Hypothalamus (tissue), 51 donors: ENCODE measurements around the gene CMTR2.
"Not testable (repeated sequence)": the region's sequence is repeated elsewhere in the genome, so short reads cannot be mapped to it uniquely, and the experiment has no call there.

Experiments used
- DNase-seq, 51 donors: peaks; one replicate each; lab custom pipeline; 2025; lab: John Stamatoyannopoulos, UW

The CMTR2 gene, protein sequence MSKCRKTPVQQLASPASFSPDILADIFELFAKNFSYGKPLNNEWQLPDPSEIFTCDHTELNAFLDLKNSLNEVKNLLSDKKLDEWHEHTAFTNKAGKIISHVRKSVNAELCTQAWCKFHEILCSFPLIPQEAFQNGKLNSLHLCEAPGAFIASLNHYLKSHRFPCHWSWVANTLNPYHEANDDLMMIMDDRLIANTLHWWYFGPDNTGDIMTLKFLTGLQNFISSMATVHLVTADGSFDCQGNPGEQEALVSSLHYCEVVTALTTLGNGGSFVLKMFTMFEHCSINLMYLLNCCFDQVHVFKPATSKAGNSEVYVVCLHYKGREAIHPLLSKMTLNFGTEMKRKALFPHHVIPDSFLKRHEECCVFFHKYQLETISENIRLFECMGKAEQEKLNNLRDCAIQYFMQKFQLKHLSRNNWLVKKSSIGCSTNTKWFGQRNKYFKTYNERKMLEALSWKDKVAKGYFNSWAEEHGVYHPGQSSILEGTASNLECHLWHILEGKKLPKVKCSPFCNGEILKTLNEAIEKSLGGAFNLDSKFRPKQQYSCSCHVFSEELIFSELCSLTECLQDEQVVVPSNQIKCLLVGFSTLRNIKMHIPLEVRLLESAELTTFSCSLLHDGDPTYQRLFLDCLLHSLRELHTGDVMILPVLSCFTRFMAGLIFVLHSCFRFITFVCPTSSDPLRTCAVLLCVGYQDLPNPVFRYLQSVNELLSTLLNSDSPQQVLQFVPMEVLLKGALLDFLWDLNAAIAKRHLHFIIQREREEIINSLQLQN

DNA sequence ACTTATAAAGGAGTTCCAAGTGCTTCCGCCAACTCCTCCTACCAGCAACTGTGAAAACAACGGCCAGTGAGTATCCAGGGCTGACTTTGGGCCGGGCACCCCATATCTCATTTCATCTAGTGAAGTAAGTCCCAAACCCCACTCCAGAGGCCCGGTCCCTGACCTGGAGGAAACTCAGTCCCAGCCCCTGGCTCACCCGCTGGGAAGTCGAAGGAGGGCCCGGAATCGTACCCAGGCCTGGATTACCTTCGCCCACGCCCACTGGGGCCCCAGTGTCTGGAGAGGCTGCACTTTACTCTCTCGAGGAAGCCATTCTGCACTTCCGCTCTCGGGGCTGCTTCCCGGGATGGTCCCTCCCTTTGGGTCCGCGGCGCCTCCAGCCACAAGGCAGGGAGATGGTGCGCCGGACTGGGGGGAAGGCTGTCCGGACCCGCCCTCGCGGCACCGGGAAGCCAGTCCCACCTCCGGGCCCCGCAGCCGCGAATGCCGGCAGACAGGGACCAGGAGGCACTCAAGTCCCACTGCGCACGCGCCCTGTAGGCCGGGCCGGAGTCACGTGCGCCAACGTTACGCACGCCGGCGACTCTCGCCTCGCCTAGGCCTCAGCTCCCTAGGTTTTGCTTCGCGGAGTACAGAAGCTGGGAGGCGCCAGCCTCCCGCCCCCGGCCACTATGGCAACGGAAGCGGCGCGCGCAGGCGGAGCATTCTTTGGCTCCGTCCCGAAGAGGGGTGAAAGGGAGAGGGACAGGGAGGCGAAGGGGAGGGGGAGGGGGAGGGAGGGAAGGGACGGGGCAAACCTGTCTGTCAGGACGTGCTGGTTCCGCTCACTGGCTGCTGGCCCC, at the start of gene CMTR2:
CMTR2 (minus strand) TSS at position 513 of the 842 bp plus-strand sequence. CDS start 3,482 bp downstream, outside the sequence.
- DNase-seq, result peak; percentile 63 to 95 (median 90)

DNA sequence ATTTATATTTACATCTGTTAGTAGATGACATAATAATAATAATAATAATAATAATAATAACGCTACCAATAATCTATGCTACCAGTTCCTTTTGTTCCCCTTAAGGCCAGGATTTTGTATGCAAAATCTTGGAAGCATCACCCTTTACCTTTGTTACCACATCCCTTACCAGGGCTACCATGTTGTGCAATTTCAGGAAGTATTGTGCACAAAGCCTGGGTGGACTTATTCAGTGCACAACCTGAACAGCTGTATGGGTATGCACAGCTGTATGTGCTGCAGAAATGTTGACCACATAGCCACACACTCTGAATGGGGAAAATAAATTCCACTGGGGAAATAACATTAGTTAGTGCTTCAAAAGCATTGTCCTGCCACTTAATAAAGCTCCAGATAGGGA, 49.4 kb upstream of the CMTR2 start:
- DNase-seq, result no peak

DNA sequence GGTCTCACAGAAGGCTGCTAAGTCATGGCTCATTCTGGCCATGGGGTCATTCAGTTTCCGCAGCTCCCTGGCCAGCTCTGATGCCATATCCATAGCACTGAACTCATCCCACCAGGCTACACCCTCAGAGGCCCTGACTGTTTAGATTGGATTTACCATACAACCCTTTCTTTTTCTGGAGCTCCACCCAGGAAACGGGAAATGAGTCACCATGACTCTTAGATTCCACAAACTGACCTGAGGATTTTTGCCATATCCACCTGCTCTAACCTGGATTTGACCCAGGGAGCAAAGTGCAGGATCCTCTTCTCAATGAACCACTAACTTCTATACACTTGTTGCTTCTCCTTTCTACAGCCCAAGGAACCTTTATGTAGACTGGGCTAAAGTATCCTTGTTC, 49.0 kb upstream of the CMTR2 start:
- no peak for DNase-seq

DNA sequence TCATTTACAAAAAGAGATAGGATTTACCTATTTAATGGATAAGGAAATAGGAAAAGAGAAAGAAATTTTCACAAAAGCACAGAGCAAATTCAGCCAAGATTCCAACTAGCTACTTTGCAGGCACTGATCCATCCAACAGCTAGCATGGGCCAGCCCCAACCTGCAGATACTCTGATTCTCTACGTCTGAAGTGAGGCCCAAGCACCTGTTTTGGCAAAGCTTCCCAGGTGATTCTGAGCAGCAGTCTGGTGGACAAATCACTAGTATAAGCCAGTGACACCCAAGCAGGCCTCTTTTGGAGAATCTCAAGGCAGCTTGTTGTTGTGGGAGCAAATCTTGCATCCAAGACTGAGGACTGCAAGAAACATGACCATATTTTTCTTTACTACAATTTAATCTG, 48.4 kb upstream of the CMTR2 start:
- no peak for DNase-seq

DNA sequence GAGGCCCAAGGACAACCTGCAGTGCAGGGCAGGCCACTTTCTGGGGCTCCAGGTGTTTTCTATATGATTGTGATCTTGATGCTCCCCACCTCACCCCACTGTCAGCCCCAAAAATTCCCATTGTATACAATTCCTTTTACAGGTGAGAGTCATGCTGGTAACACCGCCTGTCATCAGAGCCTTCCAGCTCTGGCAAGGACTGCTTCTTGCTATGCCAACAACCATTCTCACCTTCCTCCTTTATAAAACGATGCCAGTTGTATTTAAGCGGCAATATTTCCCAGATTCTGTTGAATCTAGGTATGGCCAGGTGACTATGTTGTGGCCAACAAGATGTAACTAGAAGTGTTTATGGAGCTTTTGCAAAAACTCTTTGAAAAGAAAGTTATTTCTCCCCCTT, 38.9 kb upstream of the CMTR2 start:
- no peak for DNase-seq

GRCh38 chr16:71327720-71328119, 38.5 kb upstream of the CMTR2 start:
- DNase-seq, result no peak

GRCh38 chr16:71319999-71320398, 30.8 kb upstream of the CMTR2 start:
- no peak for DNase-seq

GRCh38 chr16:71315269-71315668, 26.1 kb upstream of the CMTR2 start:
- DNase-seq, result no peak

GRCh38 chr16:71313591-71313990, 24.4 kb upstream of the CMTR2 start:
- DNase-seq, result not testable (repeated sequence)

- peak in 16 of 51 donors; percentile 1 to 35 (median 8) for DNase-seq
Observed at GRCh38 chr16:71311553-71312158, 22.5 kb upstream of the CMTR2 start.

GRCh38 chr16:71303938-71304337, 14.7 kb upstream of the CMTR2 start:
- no peak for DNase-seq

DNA sequence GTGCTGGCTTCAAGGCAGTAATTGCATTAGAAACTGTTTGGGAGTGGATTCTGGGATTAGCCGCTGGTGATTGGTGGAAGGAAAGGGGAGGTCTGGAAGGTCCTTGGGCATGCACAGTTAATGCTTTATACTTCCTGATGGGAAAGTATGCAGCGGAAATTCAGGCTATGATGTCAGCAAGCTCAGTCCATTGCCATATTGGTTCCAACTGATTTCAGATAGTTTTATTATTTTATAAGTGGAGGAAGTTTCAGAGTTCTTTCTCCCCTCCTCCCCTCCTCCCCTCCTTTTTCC, 8.1 kb upstream of the CMTR2 start:
- no peak for DNase-seq

GRCh38 chr16:71296584-71297340, 7.6 kb upstream of the CMTR2 start:
- no peak for DNase-seq

DNA sequence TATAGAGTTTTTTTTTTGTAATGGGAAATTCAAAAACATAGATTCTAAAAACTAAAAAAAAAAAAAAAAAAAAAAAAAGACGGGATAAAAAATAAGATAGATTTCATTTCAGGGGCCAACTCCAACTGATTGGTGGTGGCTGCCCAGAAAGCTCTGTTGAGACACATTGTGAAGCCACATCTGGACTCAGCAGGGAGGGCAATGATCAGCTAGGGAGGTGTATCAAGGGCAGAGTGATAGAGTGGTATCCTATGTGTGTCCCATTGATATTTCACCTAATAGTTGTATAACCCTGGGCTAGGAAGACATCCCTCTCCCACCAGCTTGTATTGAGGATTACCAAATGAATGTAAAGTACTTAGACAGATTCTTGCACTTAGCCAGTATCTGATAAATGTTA, 6.7 kb upstream of the CMTR2 start:
- no peak for DNase-seq

DNA sequence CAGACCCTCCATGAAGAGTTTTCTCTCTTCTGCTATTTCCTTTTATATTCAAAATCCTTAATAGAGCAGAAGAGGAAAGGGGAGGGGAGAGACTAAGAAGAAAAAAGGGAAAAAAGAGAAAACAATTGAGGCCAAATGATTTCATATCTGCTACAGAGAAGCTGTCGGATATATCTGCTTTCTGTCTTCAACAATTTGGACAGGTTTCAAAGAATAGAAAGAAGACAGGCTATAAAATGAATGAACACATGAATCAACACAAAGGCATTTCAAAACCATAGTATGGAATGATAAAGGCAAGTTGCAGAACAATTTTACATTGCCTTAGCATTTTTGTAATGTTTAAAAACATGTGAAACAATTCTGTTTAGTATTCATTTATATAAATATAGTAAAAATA, 4.7 kb upstream of the CMTR2 start:
- no peak for DNase-seq

DNA sequence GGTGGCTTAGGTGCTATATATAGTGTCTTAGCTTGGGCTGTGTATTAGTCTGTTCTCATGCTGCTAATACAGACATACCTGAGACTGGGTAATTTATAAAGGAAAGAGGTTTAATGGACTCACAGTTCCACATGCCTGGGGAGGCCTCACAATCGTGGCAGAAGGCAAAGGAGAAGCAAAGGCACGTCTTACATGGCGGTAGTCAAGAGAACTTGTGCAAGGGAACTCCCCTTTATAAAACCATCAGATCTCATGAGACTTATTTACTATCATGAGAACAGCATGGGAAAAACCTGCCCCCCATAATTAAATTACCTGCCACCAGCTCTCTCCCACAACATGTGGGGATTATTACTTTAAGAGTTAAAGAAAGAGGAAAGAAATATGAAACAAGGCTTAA, 2.9 kb upstream of the CMTR2 start:
- not testable (repeated sequence) for DNase-seq

- DNase-seq, result no peak
Observed at GRCh38 chr16:71289732-71290062, 495 bp upstream of the CMTR2 start.

GRCh38 chr16:71288570-71288889, 672 bp downstream of the CMTR2 start:
- peak in 1 of 51 donors; percentile 31 for DNase-seq

- DNase-seq, result no peak
Observed at GRCh38 chr16:71287911-71288310, 1.3 kb downstream of the CMTR2 start.

- no peak for DNase-seq
Observed at GRCh38 chr16:71287454-71287853, 1.7 kb downstream of the CMTR2 start.
